AG09309 (cell line): ENCODE measurements around the gene ZP2.
A peak's percentile ranks its signal among the peaks of the same experiment; 100 is the strongest.

Experiments
- DNase-seq: peaks from one replicate; pipeline ENCODE4 v3.0.0-alpha.2; 2010; ENCODE audit warnings: low read depth
- H3K4me3 ChIP-seq: 2 replicates; pipeline ENCODE4 v1.5.1; 2011; ENCODE audit warnings: mild to moderate bottlenecking, low read depth, low read length, moderate library complexity; ENCODE audit not compliant: control insufficient read depth
- TF ChIP-seq, protein P1 (sequence below): IDR thresholded peaks from 2 replicates; pipeline ENCODE4 v1.5.1; 2011; ENCODE audit warnings: mild to moderate bottlenecking, low read depth, low read length, inconsistent platforms; ENCODE audit not compliant: insufficient read depth, control insufficient read depth; ENCODE audit errors: missing control alignments

ZP2 gene

DNA sequence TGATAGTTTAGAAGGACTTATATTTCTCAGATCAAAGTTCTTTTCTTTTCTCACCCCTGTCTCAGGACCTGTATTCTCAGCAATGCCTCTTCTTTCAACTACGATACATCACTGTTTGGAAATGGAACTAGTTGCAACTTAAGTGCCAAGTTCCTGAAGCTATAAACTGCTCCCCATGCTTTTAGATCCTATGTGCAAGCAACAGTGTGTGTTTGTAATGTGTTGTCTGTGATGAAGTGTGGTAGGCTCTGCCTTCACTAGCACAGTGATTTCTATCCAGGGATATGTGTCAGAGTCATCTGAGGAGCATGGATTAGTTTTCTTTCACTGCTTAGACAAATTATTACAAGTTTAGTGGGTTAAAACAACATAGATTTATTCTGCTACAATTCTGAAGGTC lies 18.4 kb downstream of the ZP2 start:
- TF ChIP-seq, protein P1, sequence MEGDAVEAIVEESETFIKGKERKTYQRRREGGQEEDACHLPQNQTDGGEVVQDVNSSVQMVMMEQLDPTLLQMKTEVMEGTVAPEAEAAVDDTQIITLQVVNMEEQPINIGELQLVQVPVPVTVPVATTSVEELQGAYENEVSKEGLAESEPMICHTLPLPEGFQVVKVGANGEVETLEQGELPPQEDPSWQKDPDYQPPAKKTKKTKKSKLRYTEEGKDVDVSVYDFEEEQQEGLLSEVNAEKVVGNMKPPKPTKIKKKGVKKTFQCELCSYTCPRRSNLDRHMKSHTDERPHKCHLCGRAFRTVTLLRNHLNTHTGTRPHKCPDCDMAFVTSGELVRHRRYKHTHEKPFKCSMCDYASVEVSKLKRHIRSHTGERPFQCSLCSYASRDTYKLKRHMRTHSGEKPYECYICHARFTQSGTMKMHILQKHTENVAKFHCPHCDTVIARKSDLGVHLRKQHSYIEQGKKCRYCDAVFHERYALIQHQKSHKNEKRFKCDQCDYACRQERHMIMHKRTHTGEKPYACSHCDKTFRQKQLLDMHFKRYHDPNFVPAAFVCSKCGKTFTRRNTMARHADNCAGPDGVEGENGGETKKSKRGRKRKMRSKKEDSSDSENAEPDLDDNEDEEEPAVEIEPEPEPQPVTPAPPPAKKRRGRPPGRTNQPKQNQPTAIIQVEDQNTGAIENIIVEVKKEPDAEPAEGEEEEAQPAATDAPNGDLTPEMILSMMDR = no peak
- no peak for DNase-seq
- H3K4me3 ChIP-seq = no peak overlapping the region

DNA sequence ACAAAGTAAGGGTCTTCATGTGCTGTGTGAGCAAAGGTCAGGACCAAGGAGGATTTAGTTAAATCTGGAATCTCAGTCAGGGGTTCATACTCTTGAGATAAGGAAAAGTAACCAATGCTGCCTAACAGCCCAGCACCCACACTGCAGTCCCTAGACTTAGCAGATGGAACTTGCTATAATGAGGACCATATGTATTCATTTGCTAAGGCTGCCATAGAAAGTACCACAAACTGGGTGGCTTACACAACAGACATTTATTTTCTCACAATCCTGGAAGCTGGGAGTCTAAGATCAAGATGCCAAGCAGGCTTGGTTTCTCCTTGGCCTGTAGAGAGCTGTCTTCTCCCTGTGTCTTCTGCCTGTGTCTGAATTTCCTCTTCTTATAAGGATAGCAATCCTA lies 20.8 kb downstream of the ZP2 start:
- no peak overlapping the region for H3K4me3 ChIP-seq
- DNase-seq = peak; percentile 63
- TF ChIP-seq, protein P1 = no peak

DNA sequence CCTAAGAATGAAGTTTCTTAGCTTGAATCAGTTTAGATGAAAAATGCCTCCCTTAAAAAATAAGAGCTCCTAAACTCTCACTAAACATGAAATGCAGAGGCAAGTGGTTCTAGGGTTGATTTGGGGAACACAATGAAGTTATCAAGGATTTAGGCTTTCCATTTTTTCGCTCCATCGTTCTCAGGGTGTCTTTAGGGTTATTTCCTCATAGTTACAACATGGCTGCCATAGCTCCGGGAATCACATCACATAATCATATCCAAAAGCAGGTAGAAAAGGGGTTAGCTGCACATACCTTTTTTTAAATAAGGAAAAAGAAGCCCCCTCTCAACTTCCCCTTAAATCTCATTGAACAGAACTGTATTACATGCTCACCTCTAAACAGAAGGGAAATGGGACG lies 21.4 kb downstream of the ZP2 start:
- H3K4me3 ChIP-seq = no peak overlapping the region
- TF ChIP-seq, protein P1 = no peak
- no peak for DNase-seq

DNA sequence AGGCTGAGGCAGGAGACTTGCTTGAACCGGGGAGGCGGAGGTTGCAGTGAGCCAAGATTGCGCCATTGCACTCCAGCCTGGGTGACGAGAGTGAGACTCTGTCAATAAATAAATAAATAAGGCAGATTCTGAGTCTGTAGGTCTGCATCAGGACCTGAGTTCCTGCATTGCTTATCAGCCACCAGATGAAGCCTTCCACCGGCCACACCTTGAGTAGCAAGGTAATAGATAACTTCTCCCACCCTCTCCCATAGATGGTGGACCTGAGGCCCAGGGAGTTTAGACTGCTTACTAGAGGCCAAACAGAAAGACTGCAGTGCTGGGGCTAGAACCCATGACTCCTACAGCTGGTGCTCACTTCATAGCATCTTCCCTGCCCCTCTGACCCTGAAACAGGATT lies 22.1 kb downstream of the ZP2 start:
- TF ChIP-seq, protein P1 = no peak
- H3K4me3 ChIP-seq = no peak overlapping the region
- DNase-seq = no peak

DNA sequence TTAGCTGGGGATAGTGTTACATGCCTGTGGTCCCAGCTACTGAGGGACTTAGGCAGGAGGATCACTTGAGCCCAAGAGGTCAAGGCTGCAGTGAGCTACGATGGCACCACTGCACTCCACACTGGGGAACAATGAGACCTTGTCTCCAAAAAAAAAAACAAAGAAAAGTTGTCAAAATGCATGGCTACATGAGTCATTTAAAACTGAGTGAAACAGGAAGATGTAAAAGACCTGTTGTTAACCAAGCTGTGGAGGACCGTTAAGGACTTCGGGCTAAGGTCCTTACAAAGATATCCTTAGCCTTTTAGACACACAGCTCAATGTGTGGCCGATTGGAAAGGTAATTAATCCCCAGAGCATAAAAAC lies 25.1 kb downstream of the ZP2 start:
- TF ChIP-seq, protein P1 = no peak
- no peak overlapping the region for H3K4me3 ChIP-seq
- no peak for DNase-seq

DNA sequence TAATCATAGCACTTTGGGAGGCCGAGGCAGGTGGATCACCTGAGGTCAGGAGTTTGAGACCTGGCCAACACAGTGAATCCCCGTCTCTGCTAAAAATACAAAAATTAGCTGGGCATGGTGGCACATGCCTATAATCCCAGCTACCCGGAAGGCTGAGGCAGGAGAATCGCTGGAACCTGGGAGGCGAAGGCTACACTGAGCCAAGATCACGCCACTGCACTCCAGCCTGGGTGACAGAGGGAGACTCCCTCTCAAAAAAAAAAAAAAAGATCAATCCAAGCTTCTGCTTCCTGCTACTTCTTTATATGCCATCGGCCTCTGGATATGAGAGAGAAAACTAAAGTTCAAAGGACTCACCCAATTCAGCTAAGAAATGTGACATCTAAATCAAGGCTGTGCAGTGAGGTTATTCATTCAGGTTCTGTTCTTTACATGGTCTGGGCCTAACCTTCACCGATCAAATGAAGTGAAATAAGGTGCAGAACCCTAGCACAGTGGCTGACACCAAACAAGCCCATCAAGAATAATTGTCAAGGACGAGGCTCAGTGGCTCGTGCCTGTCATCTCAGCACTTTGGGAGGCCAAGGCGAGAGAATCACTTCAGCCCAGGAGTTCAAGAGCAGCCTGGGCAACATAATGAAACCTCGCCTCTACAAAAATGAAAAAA lies 25.6 kb downstream of the ZP2 start:
- H3K4me3 ChIP-seq = no peak overlapping the region
- no peak for DNase-seq
- TF ChIP-seq, protein P1 = no peak

DNA sequence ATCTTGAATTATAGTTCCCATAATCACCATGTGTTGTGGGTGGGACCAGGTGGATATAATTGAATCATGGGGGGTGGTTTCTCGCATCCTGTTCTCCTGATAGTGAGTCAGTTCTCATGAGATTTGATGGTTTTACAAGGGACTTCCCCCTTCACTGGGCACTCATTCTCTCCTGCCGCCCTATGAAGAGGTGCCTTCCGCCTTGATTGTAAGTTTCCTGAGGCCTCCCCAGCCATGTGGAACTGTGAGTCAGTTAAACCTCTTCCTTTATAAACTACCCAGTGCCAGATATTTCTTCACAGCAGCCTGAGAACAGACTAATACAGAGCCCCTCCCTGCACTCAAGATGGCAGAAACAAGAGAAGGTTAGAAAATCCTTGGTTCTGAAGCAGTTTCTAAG lies 26.5 kb downstream of the ZP2 start:
- DNase-seq = no peak
- H3K4me3 ChIP-seq = no peak overlapping the region
- TF ChIP-seq, protein P1 = no peak
